Measurements from ENCODE around the gene OPCML. TPM values are rescaled to one million over a fixed set of nuclear protein-coding genes. Genes with fewer than 3 reads are reported as not detected.

The OPCML gene
- total RNA-seq, 4 donors from 2014 or later, result 0.15 TPM; not detected in 3

- H3K9me3 ChIP-seq, result no peaks in the 10 kb centered on the region
- TF ChIP-seq CTCF (IDR thresholded peaks at IDR 0.05) (no peak), EP300 (IDR thresholded peaks at IDR 0.05) (no peak), POLR2AphosphoS5 (IDR thresholded peaks at IDR 0.05) (no peak), POLR2A (IDR thresholded peaks at IDR 0.05) (no peak)
- no peaks in the 10 kb centered on the region for H3K4me1 ChIP-seq
- no peak overlapping the region for H3K27ac ChIP-seq
- H3K4me3 ChIP-seq, result no peak overlapping the region
- 48% methylated on average over 2 of the region's 2 CpGs for WGBS
- no peaks in the 10 kb centered on the region for H3K27me3 ChIP-seq
- DNase-seq (ENCODE audit: low spot score in 2 of 2), result no peak
- H3K36me3 ChIP-seq, result no peaks in the 10 kb centered on the region
Observed at GRCh38 chr11:132607575-132607974, 924.7 kb downstream of the OPCML start.

- Histone ChIP-seq H3K4me3 (no peak overlapping the region), H3K27ac (no peak overlapping the region), H3K4me1 (no peaks in the 10 kb centered on the region), H3K27me3 (no peaks in the 10 kb centered on the region), H3K36me3 (no peaks in the 10 kb centered on the region), H3K9me3 (no peaks in the 10 kb centered on the region)
- TF ChIP-seq POLR2AphosphoS5 (IDR thresholded peaks at IDR 0.05) (no peak), CTCF (IDR thresholded peaks at IDR 0.05) (no peak), POLR2A (IDR thresholded peaks at IDR 0.05) (no peak), EP300 (IDR thresholded peaks at IDR 0.05) (no peak)
- no peak for DNase-seq (ENCODE audit: low spot score in 2 of 2)
- WGBS, result 50% methylated on average over 9 of the region's 9 CpGs
Observed at GRCh38 chr11:132605825-132606570, 926.3 kb downstream of the OPCML start.

- no peaks in the 10 kb centered on the region for H3K27me3 ChIP-seq
- H3K9me3 ChIP-seq, result no peaks in the 10 kb centered on the region
- no peak overlapping the region for H3K4me3 ChIP-seq
- no peak for DNase-seq (ENCODE audit: low spot score in 2 of 2)
- H3K36me3 ChIP-seq, result no peaks in the 10 kb centered on the region
- H3K27ac ChIP-seq, result no peak overlapping the region
- TF ChIP-seq POLR2A (IDR thresholded peaks at IDR 0.05) (no peak), POLR2AphosphoS5 (IDR thresholded peaks at IDR 0.05) (no peak), CTCF (IDR thresholded peaks at IDR 0.05) (no peak), EP300 (IDR thresholded peaks at IDR 0.05) (no peak)
- H3K4me1 ChIP-seq, result no peaks in the 10 kb centered on the region
- 68% methylated on average over 2 of the region's 2 CpGs for WGBS
Observed at GRCh38 chr11:132604431-132604830, 927.9 kb downstream of the OPCML start.

GRCh38 chr11:132601875-132602274 is 930.4 kb downstream of the OPCML start:
- no peak for TF ChIP-seq CTCF (IDR thresholded peaks at IDR 0.05)
- no peak for TF ChIP-seq EP300 (IDR thresholded peaks at IDR 0.05)
- no peak for TF ChIP-seq POLR2AphosphoS5 (IDR thresholded peaks at IDR 0.05)
- TF ChIP-seq POLR2A (IDR thresholded peaks at IDR 0.05), result no peak
- Histone ChIP-seq H3K27ac (no peak overlapping the region), H3K4me1 (no peaks in the 10 kb centered on the region), H3K27me3 (no peaks in the 10 kb centered on the region), H3K36me3 (no peaks in the 10 kb centered on the region), H3K9me3 (no peaks in the 10 kb centered on the region), H3K4me3 (no peak overlapping the region)
- 54% methylated on average over 2 of the region's 2 CpGs for WGBS
- no peak for DNase-seq (ENCODE audit: low spot score in 2 of 2)

GRCh38 chr11:132595711-132596134 is 936.6 kb downstream of the OPCML start:
- DNase-seq (ENCODE audit: low spot score in 2 of 2), result no peak
- TF ChIP-seq POLR2AphosphoS5 (IDR thresholded peaks at IDR 0.05) (no peak), CTCF (IDR thresholded peaks at IDR 0.05) (no peak), EP300 (IDR thresholded peaks at IDR 0.05) (no peak)
- Histone ChIP-seq H3K9me3 (no peaks in the 10 kb centered on the region), H3K4me1 (no peaks in the 10 kb centered on the region), H3K27ac (no peak overlapping the region), H3K36me3 (no peaks in the 10 kb centered on the region), H3K27me3 (no peaks in the 10 kb centered on the region), H3K4me3 (no peak overlapping the region)
- 11% methylated on average over 1 of the region's 1 CpG for WGBS

Data from suprapubic skin (tissue), 4 donors.